Neural cell (in vitro differentiated cells): Measurements from ENCODE around the gene ZNRF1. TPM values are rescaled to one million over a fixed set of nuclear protein-coding genes. Genes with fewer than 3 reads are reported as not detected.

ENCODE experiments used
- H2AFZ ChIP-seq: fragments of 200-600, 300-800 bp; sonication (generic), shearing (Covaris generic); 2 replicates; pipeline ENCODE4 v1.6.0; 2014; ENCODE audit warnings: low read depth, mild to moderate bottlenecking, antibody characterized with exemption, low read length, moderate library complexity
- H3F3A ChIP-seq: fragments of 200-600 bp; shearing (Covaris generic); 2 replicates; pipeline ENCODE4 v1.6.1; 2016; ENCODE audit warnings: mild to moderate bottlenecking, moderate library complexity, mixed read lengths, antibody characterized with exemption, low read length; ENCODE audit not compliant: insufficient read depth, poor library complexity, severe bottlenecking
- H3K27ac ChIP-seq: fragments of 200-600, 300-800 bp; sonication (generic), shearing (Covaris generic); 2 replicates; pipeline ENCODE4 v1.5.1; 2014; ENCODE audit warnings: mild to moderate bottlenecking, low read length, moderate library complexity
- H3K27me3 ChIP-seq: fragments of 300-800, 200-600 bp; sonication (generic), shearing (Covaris generic); 2 replicates; pipeline ENCODE4 v1.6.0; 2014; ENCODE audit warnings: mild to moderate bottlenecking, low read depth, low read length, moderate library complexity; ENCODE audit not compliant: insufficient read depth
- H3K36me3 ChIP-seq: fragments of 300-800, 200-600 bp; sonication (generic), shearing (Covaris generic); 2 replicates; pipeline ENCODE4 v1.5.1; 2014; ENCODE audit warnings: mild to moderate bottlenecking, antibody characterized with exemption, low read length, moderate library complexity; ENCODE audit not compliant: insufficient read depth
- H3K4me2 ChIP-seq: fragments of 300-800, 200-600 bp; sonication (generic), shearing (Covaris generic); 2 replicates; pipeline ENCODE4 v1.6.0; 2014; ENCODE audit warnings: mild to moderate bottlenecking, low read length
- H3K4me3 ChIP-seq: fragments of 300-800, 200-600 bp; sonication (generic), shearing (Covaris generic); 2 replicates; pipeline ENCODE4 v1.5.1; 2014; ENCODE audit warnings: mild to moderate bottlenecking, low read length, moderate library complexity
- H3K79me2 ChIP-seq: fragments of 200-600 bp; shearing (Covaris generic); replicated peaks from 2 replicates; pipeline ENCODE4 v1.6.0; 2014; ENCODE audit warnings: mild to moderate bottlenecking, low read length, moderate library complexity; ENCODE audit not compliant: insufficient read depth
- H3K9ac ChIP-seq: fragments of 300-800, 200-600 bp; sonication (generic), shearing (Covaris generic); 2 replicates; pipeline ENCODE4 v1.6.1; 2016; ENCODE audit warnings: mild to moderate bottlenecking, low read length, mixed read lengths
- H3K9me2 ChIP-seq: fragments of 200-600 bp; shearing (Covaris generic); 2 replicates; pipeline ENCODE4 v1.6.1; 2016; ENCODE audit warnings: mild to moderate bottlenecking, low read length, mixed read lengths; ENCODE audit not compliant: insufficient read depth
- H3K9me3 ChIP-seq: fragments of 200-600, 300-800 bp; sonication (generic), shearing (Covaris generic); 2 replicates; pipeline ENCODE4 v1.6.1; 2016; ENCODE audit warnings: mild to moderate bottlenecking, mixed run types, low read length, moderate library complexity, mixed read lengths
- H4K20me1 ChIP-seq: fragments of 200-600 bp; shearing (Covaris generic); 2 replicates; pipeline ENCODE4 v1.6.1; 2016; ENCODE audit warnings: mild to moderate bottlenecking, mixed run types; ENCODE audit not compliant: insufficient read depth
- CTCF ChIP-seq: fragments of 450-650 bp; IDR thresholded peaks from 2 replicates; pipeline ENCODE4 v1.5.1; 2014; ENCODE audit warnings: antibody characterized with exemption, mild to moderate bottlenecking, moderate library complexity; ENCODE audit not compliant: poor library complexity, severe bottlenecking
- EP300 ChIP-seq: fragments of 450-650 bp; conservative IDR thresholded peaks from 2 replicates; pipeline ENCODE4 v1.6.1; 2014; ENCODE audit warnings: antibody characterized with exemption, mild to moderate bottlenecking, moderate library complexity; ENCODE audit not compliant: poor library complexity, severe bottlenecking
- EZH2 ChIP-seq: fragments of 200-600, 300-800 bp; shearing (Covaris generic), sonication (generic); IDR thresholded peaks from 2 replicates; pipeline ENCODE4 v1.6.1; 2014; ENCODE audit warnings: antibody characterized with exemption, low read length, borderline replicate concordance, mild to moderate bottlenecking; ENCODE audit not compliant: insufficient read depth, poor library complexity, severe bottlenecking
- MXI1 ChIP-seq: fragments of 450-650 bp; conservative IDR thresholded peaks from 2 replicates; pipeline ENCODE4 v1.6.1; 2014; ENCODE audit warnings: antibody characterized with exemption, mild to moderate bottlenecking; ENCODE audit not compliant: poor library complexity, severe bottlenecking
- POLR2AphosphoS5 ChIP-seq: IDR thresholded peaks from 2 replicates; pipeline ENCODE4 v1.6.1; 2012
- RAD21 ChIP-seq: fragments of 450-650 bp; conservative IDR thresholded peaks from 2 replicates; pipeline ENCODE4 v1.6.1; 2014; ENCODE audit warnings: antibody characterized with exemption, mild to moderate bottlenecking, moderate library complexity
- REST ChIP-seq: IDR thresholded peaks from 2 replicates; pipeline ENCODE4 v1.6.1; 2012; ENCODE audit warnings: borderline replicate concordance
- SMC3 ChIP-seq: fragments of 450-650 bp; conservative IDR thresholded peaks from 2 replicates; pipeline ENCODE4 v1.6.1; 2014; ENCODE audit warnings: antibody characterized with exemption, mild to moderate bottlenecking, moderate library complexity; ENCODE audit not compliant: poor library complexity
- TAF1 ChIP-seq: IDR thresholded peaks from 2 replicates; pipeline ENCODE4 v1.6.1; 2012; ENCODE audit warnings: low read depth
- polyA plus RNA-seq: library from polyadenylated mRNA; depleted of rRNA; stranded (reverse); fragments of >200 nt; gene quantifications from 2 replicates; pipeline ENCODE4 v1.2.3, GENCODE V29; 2014

ZNRF1 gene
- polyA plus RNA-seq, 1 donor from 2014 or later = 31.6 TPM

GRCh38 chr16:75052481-75053202 lies 53.8 kb downstream of the ZNRF1 start:
- H3K4me3 ChIP-seq = no peak overlapping the region
- H4K20me1 ChIP-seq = peaks cover 7% of the 10 kb centered on the region
- no peaks in the 10 kb centered on the region for H3F3A ChIP-seq
- no peak overlapping the region for H3K27ac ChIP-seq
- H3K4me2 ChIP-seq = no peak overlapping the region
- no peak for TF ChIP-seq TAF1
- no peak for TF ChIP-seq REST
- no peak for TF ChIP-seq EP300
- TF ChIP-seq RAD21 = no peak
- H2AFZ ChIP-seq = no peak overlapping the region
- H3K27me3 ChIP-seq = no peaks in the 10 kb centered on the region
- peaks cover 73% of the 10 kb centered on the region for H3K79me2 ChIP-seq
- H3K9me2 ChIP-seq = no peaks in the 10 kb centered on the region
- no peak overlapping the region for H3K9ac ChIP-seq
- no peaks in the 10 kb centered on the region for H3K36me3 ChIP-seq
- H3K9me3 ChIP-seq = no peaks in the 10 kb centered on the region

GRCh38 chr16:75053791-75054555 lies 55.1 kb downstream of the ZNRF1 start:
- no peaks in the 10 kb centered on the region for H3K36me3 ChIP-seq
- peaks cover 79% of the 10 kb centered on the region for H3K79me2 ChIP-seq
- no peak overlapping the region for H3K9ac ChIP-seq
- no peaks in the 10 kb centered on the region for H3K27me3 ChIP-seq
- H3K4me3 ChIP-seq = no peak overlapping the region
- no peaks in the 10 kb centered on the region for H3K9me3 ChIP-seq
- no peak overlapping the region for H3K27ac ChIP-seq
- H4K20me1 ChIP-seq = peaks cover 7% of the 10 kb centered on the region
- H3K4me2 ChIP-seq = no peak overlapping the region
- TF ChIP-seq MXI1 (no peak), POLR2AphosphoS5 (no peak), RAD21 (no peak), EZH2 (no peak), TAF1 (no peak), EP300 (no peak), CTCF (no peak), REST (no peak), SMC3 (no peak)
- H3K9me2 ChIP-seq = no peaks in the 10 kb centered on the region
- no peak overlapping the region for H2AFZ ChIP-seq
- no peaks in the 10 kb centered on the region for H3F3A ChIP-seq
